NCI-H460 (cell line): ENCODE data around the gene TCTN1. TPM values are rescaled to one million over a fixed set of nuclear protein-coding genes. Genes with fewer than 3 reads are reported as not detected.

Experiments
- small RNA-seq, 2 experiments: library from RNA; depleted of rRNA; stranded (forward); fragments of <200 nt; gene quantifications; one replicate each; pipeline ENCODE3, GENCODE V24; 2014
- total RNA-seq: library from RNA; depleted of rRNA; stranded (reverse); fragments of >200 nt; shearing (Covaris generic); gene quantifications from 2 replicates; pipeline ENCODE4 v1.2.3, GENCODE V29; 2014; rRNA removed

TCTN1 gene
- total RNA-seq, 1 experiment from 2014 or later, result 42.6 TPM

Small RNAs within 50 kb of the gene (small RNA-seq; reads per million reads assigned to genes)
- gene RN7SL387P, result 0 reads per million in 2 experiments

Other genes with a start within 250 kb of the TCTN1 start
- gene ANAPC7, start 210.4 kb upstream of the TCTN1 start, total RNA-seq, result 80.5 and 87.7 TPM in 2 replicates
- gene ARPC3, start 163.8 kb upstream of the TCTN1 start, total RNA-seq, result 197 and 222 TPM in 2 replicates
- 44.0 and 44.8 TPM in 2 replicates for gene GPN3, start 145.9 kb upstream of the TCTN1 start, total RNA-seq
- gene FAM216A, start 145.3 kb upstream of the TCTN1 start, total RNA-seq, result 46.4 and 48.1 TPM in 2 replicates
- gene VPS29, start 112.0 kb upstream of the TCTN1 start, total RNA-seq, result 74.1 and 87.8 TPM in 2 replicates
- gene RAD9B, start 111.8 kb upstream of the TCTN1 start, total RNA-seq, result 0.12 and 0.43 TPM in 2 replicates
- 12.7 and 13.6 TPM in 2 replicates for gene PPTC7, start 30.8 kb upstream of the TCTN1 start, total RNA-seq
- gene HVCN1, start 75.0 kb downstream of the TCTN1 start, total RNA-seq, result 52.0 and 61.7 TPM in 2 replicates
- 230 and 249 TPM in 2 replicates for gene PPP1CC, start 128.8 kb downstream of the TCTN1 start, total RNA-seq
- not detected in 2 replicates for gene CCDC63, start 232.9 kb downstream of the TCTN1 start, total RNA-seq